Measurements from ENCODE around the gene EFNB1.

GRCh38 chrX:68865300-68865699 lies 36.5 kb downstream of the EFNB1 start:
- TF ChIP-seq CTCF (IDR thresholded peaks at IDR 0.05) (no peak), EZH2 (IDR thresholded peaks at IDR 0.05; ENCODE audit: borderline replicate concordance, insufficient read depth, low read depth, low read length, poor library complexity, severe bottlenecking) (no peak)
